PFSK-1 (cell line): ENCODE data around the gene GOLGA6C.

Experiments used
- FOXP2 ChIP-seq: optimal IDR thresholded peaks from 2 replicates; pipeline ENCODE3; 2011; ENCODE audit warnings: borderline replicate concordance, control low read depth, inconsistent platforms; ENCODE audit not compliant: insufficient read depth; ENCODE audit errors: extremely low read length, extremely low read depth
- POLR2AphosphoS5 ChIP-seq: IDR thresholded peaks from 2 replicates; pipeline ENCODE4 v1.6.1; 2012; ENCODE audit warnings: low read depth, mild to moderate bottlenecking, control low read depth, low read length, moderate library complexity
- SIN3A ChIP-seq: IDR thresholded peaks from 2 replicates; pipeline ENCODE4 v1.6.1; 2012; ENCODE audit warnings: mild to moderate bottlenecking, low read length, moderate library complexity, borderline replicate concordance; ENCODE audit not compliant: insufficient read depth
- TAF1 ChIP-seq: IDR thresholded peaks from 2 replicates; pipeline ENCODE4 v1.6.1; 2012; ENCODE audit warnings: low read length, control low read depth, borderline replicate concordance; ENCODE audit not compliant: insufficient read depth
- TF ChIP-seq, protein P1 (sequence below), 2 experiments: IDR thresholded peaks; 2 replicates each; pipeline versions ENCODE4 v1.6.1 to v1.8.0; 2011 to 2012; ENCODE audit warnings: low read depth in 2 of 2, low read length in 2 of 2, control low read depth in 1 of 2, inconsistent platforms in 1 of 2, mild to moderate bottlenecking in 1 of 2, moderate library complexity in 1 of 2; ENCODE audit not compliant: insufficient read depth in 1 of 2

GOLGA6C gene

GRCh38 chr15:75228787-75229186 lies 29.3 kb upstream of the GOLGA6C start:
- TF ChIP-seq, protein P1, sequence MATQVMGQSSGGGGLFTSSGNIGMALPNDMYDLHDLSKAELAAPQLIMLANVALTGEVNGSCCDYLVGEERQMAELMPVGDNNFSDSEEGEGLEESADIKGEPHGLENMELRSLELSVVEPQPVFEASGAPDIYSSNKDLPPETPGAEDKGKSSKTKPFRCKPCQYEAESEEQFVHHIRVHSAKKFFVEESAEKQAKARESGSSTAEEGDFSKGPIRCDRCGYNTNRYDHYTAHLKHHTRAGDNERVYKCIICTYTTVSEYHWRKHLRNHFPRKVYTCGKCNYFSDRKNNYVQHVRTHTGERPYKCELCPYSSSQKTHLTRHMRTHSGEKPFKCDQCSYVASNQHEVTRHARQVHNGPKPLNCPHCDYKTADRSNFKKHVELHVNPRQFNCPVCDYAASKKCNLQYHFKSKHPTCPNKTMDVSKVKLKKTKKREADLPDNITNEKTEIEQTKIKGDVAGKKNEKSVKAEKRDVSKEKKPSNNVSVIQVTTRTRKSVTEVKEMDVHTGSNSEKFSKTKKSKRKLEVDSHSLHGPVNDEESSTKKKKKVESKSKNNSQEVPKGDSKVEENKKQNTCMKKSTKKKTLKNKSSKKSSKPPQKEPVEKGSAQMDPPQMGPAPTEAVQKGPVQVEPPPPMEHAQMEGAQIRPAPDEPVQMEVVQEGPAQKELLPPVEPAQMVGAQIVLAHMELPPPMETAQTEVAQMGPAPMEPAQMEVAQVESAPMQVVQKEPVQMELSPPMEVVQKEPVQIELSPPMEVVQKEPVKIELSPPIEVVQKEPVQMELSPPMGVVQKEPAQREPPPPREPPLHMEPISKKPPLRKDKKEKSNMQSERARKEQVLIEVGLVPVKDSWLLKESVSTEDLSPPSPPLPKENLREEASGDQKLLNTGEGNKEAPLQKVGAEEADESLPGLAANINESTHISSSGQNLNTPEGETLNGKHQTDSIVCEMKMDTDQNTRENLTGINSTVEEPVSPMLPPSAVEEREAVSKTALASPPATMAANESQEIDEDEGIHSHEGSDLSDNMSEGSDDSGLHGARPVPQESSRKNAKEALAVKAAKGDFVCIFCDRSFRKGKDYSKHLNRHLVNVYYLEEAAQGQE (IDR thresholded peaks at IDR 0.05; ENCODE audit: insufficient read depth in 1 of 2, low read depth in 2 of 2, low read length in 2 of 2) = no peak
- no peak for TF ChIP-seq FOXP2
- TF ChIP-seq TAF1 = no peak
- no peak for TF ChIP-seq SIN3A
- TF ChIP-seq POLR2AphosphoS5 = no peak

DNA sequence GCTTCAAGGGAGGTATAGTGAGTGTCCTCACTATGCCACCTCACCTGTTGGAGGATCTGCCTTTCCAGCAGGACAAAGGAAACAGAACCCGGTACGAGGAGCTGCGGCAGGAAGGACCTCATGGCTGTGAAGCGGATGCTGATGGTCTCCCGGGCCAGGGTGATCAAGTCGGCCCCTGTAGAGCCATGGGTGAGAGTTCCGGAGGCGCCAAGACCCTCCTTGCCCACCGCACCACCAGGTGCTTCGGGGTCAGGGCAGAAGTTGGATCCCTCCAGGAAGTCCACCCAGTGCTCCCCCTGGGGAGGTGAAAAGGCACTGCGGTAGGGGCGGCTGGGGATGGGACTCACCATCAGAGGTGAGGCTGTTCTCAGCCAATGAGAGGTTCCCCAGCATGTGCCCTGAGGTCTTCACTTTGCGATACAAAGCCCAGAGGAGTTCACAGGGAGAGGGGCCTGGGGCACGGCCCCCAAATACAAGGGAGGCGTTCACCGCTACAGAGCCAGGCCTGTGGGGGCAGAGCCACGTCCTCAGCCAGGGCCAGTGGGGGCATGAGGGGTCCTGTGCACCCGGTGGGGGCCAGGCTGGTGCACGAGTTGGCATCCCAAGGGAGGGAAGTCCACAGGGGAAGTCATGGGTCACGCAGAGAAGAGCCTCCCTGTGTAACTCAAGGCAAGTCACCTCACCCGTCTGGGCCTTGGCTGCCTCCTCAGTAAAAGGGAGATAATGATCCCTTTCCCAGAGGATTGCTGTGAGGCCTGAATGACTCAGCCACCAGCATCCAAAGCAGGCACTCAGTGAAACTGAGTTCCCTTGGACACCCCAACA lies 28.7 kb upstream of the GOLGA6C start:
- TF ChIP-seq, protein P1 (IDR thresholded peaks at IDR 0.05; ENCODE audit: insufficient read depth in 1 of 2, low read depth in 2 of 2, low read length in 2 of 2) = no peak
- no peak for TF ChIP-seq TAF1
- TF ChIP-seq POLR2AphosphoS5 = no peak
- TF ChIP-seq SIN3A = no peak
- TF ChIP-seq FOXP2 = no peak

GRCh38 chr15:75230016-75230343 lies 28.2 kb upstream of the GOLGA6C start:
- TF ChIP-seq FOXP2 (no peak), TAF1 (no peak)
- TF ChIP-seq, protein P1 (IDR thresholded peaks at IDR 0.05; ENCODE audit: insufficient read depth in 1 of 2, low read depth in 2 of 2, low read length in 2 of 2) = no peak

GRCh38 chr15:75230551-75231371 lies 27.4 kb upstream of the GOLGA6C start:
- TF ChIP-seq FOXP2 (peak; percentile 89), POLR2AphosphoS5 (no peak), SIN3A (no peak), TAF1 (no peak)
- TF ChIP-seq, protein P1 (IDR thresholded peaks at IDR 0.05; ENCODE audit: insufficient read depth in 1 of 2, low read depth in 2 of 2, low read length in 2 of 2) = no peak
